Measurements from ENCODE around the gene HAUS7. TPM values are rescaled to one million over a fixed set of nuclear protein-coding genes. Genes with fewer than 3 reads are reported as not detected.

The HAUS7 gene
- polyA plus RNA-seq, 1 donor, result 25.0 TPM

GRCh38 chrX:153441981-153442380 is 28.4 kb downstream of the HAUS7 start:
- H3K4me1 ChIP-seq (ENCODE audit: control insufficient read depth, insufficient read depth, low read length), result no peaks in the 10 kb centered on the region
- no peak overlapping the region for H3K4me3 ChIP-seq (ENCODE audit: low read length)
- H3K27me3 ChIP-seq (ENCODE audit: control insufficient read depth, insufficient read depth, low read length), result no peaks in the 10 kb centered on the region
- WGBS (ENCODE audit: insufficient coverage, low lambda C conversion rate), result no CpG with 5 or more reads among the region's 9 CpGs
- DNase-seq, result no peak
- no peaks in the 10 kb centered on the region for H3K36me3 ChIP-seq (ENCODE audit: control insufficient read depth, insufficient read depth, low read length)
- H3K9me3 ChIP-seq (ENCODE audit: control insufficient read depth, low read depth, low read length), result no peaks in the 10 kb centered on the region
- H3K27ac ChIP-seq (ENCODE audit: low read length), result no peak overlapping the region

DNA sequence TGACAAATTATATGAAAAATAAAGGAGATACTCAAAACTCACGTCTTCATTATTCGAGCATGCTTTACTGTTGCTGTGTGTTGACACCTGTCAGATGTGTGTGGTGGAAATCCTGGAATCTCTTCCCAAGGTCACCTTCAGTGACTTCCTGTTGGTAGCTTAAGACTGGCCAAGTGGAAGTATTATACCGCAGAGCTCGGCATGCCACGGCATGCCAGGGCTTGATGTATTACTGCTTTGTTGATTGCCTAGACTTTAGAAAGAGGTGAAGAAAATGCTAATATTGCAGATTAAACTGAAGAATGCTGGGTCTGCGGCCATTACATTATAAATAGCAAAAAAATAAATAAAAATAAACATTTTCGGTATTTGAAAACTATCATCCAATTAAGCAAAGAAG is 29.1 kb downstream of the HAUS7 start:
- Histone ChIP-seq H3K27me3 (ENCODE audit: control insufficient read depth, insufficient read depth, low read length) (no peaks in the 10 kb centered on the region), H3K4me3 (ENCODE audit: low read length) (no peak overlapping the region), H3K4me1 (ENCODE audit: control insufficient read depth, insufficient read depth, low read length) (no peaks in the 10 kb centered on the region), H3K36me3 (ENCODE audit: control insufficient read depth, insufficient read depth, low read length) (no peaks in the 10 kb centered on the region), H3K9me3 (ENCODE audit: control insufficient read depth, low read depth, low read length) (no peaks in the 10 kb centered on the region), H3K27ac (ENCODE audit: low read length) (no peak overlapping the region)
- DNase-seq, result no peak
- no CpG with 5 or more reads among the region's 7 CpGs for WGBS (ENCODE audit: insufficient coverage, low lambda C conversion rate)

DNA sequence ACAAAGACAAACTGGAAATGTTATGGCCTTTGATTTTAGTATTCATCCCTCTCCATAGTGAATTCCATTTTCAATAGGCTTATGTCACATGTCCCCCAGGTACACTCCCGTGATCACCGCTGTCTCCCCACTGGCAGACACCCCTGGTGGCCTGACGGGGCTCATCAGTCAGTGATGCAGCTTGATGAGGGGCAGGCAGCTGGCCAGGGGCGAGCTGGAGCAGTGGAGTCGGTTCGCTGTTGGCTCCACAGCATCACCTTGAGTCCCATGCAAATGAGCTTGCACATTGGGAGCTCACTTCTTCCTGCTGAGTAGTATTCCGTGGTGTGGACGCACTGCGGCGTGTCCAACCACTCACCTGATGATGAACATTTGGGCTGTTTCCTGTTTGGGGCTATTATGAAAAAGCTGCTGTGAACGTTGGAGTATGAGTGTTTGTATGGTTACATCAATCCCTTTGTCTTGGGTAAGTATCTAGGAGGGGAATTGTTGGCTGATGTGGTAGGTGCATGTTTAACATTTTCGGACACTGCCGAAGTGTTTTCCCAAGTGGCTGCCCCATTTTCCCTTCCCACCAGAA is 29.7 kb downstream of the HAUS7 start:
- H3K4me3 ChIP-seq (ENCODE audit: low read length), result no peak overlapping the region
- no peak overlapping the region for H3K27ac ChIP-seq (ENCODE audit: low read length)
- no peak for DNase-seq
- H3K27me3 ChIP-seq (ENCODE audit: control insufficient read depth, insufficient read depth, low read length), result no peaks in the 10 kb centered on the region
- WGBS (ENCODE audit: insufficient coverage, low lambda C conversion rate), result no CpG with 5 or more reads among the region's 13 CpGs
- no peaks in the 10 kb centered on the region for H3K36me3 ChIP-seq (ENCODE audit: control insufficient read depth, insufficient read depth, low read length)
- H3K9me3 ChIP-seq (ENCODE audit: control insufficient read depth, low read depth, low read length), result no peaks in the 10 kb centered on the region
- no peaks in the 10 kb centered on the region for H3K4me1 ChIP-seq (ENCODE audit: control insufficient read depth, insufficient read depth, low read length)

DNA sequence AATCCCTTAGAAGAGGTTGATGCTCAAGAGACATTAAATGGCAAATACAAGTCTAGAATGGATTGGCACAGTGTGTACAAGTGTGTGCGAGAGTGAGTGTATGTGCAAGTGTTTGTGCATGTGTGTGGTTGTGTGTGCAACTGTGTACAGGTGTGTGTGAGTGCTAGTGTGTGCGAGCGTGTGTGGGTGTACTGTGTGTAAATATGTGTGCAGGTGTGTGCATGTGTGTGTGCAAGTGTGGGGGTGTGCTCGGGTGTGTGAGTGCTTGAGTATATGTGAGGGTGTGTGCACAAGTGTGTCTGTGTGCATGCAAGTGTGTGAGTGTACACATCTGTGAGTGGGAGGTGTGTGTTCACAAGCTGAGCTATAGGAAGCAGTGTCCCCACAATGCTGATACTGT is 30.4 kb downstream of the HAUS7 start:
- WGBS (ENCODE audit: insufficient coverage, low lambda C conversion rate), result no CpG with 5 or more reads among the region's 4 CpGs
- H3K27ac ChIP-seq (ENCODE audit: low read length), result no peak overlapping the region

DNA sequence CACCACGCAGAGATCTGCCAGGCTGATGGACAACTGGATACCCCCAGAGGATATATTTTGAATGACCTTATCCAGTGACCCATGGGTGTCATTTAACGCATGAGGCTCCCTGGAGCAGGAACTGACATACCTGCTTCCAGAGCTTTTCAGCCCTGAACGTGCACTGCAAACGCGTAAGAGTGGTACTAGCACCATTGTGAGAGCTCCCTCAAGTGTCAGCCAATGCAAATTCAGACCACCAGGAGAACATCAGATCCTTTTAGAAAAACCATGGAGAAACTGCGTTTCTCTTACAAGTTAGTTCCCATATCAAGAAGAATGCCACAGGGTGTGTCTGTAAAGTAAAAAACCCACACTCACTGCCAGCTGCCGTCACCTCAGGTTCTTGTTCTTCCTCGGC is 31.8 kb downstream of the HAUS7 start:
- Histone ChIP-seq H3K4me3 (ENCODE audit: low read length) (no peak overlapping the region), H3K36me3 (ENCODE audit: control insufficient read depth, insufficient read depth, low read length) (no peaks in the 10 kb centered on the region), H3K27ac (ENCODE audit: low read length) (no peak overlapping the region), H3K9me3 (ENCODE audit: control insufficient read depth, low read depth, low read length) (no peaks in the 10 kb centered on the region), H3K4me1 (ENCODE audit: control insufficient read depth, insufficient read depth, low read length) (no peaks in the 10 kb centered on the region), H3K27me3 (ENCODE audit: control insufficient read depth, insufficient read depth, low read length) (no peaks in the 10 kb centered on the region)
- DNase-seq, result peak; percentile 11 to 17
- WGBS (ENCODE audit: insufficient coverage, low lambda C conversion rate), result no CpG with 5 or more reads among the region's 8 CpGs

More for the DNA sequence above, 30.4 kb downstream of the HAUS7 start:
- DNase-seq, result no peak
- H3K9me3 ChIP-seq (ENCODE audit: control insufficient read depth, low read depth, low read length), result no peaks in the 10 kb centered on the region
- H3K4me1 ChIP-seq (ENCODE audit: control insufficient read depth, insufficient read depth, low read length), result no peaks in the 10 kb centered on the region
- H3K4me3 ChIP-seq (ENCODE audit: low read length), result no peak overlapping the region
- no peaks in the 10 kb centered on the region for H3K27me3 ChIP-seq (ENCODE audit: control insufficient read depth, insufficient read depth, low read length)
- no peaks in the 10 kb centered on the region for H3K36me3 ChIP-seq (ENCODE audit: control insufficient read depth, insufficient read depth, low read length)

GRCh38 chrX:153435845-153436244 is 34.5 kb downstream of the HAUS7 start:
- Histone ChIP-seq H3K36me3 (ENCODE audit: control insufficient read depth, insufficient read depth, low read length) (no peaks in the 10 kb centered on the region), H3K27ac (ENCODE audit: low read length) (no peak overlapping the region), H3K27me3 (ENCODE audit: control insufficient read depth, insufficient read depth, low read length) (no peaks in the 10 kb centered on the region), H3K4me3 (ENCODE audit: low read length) (no peak overlapping the region), H3K9me3 (ENCODE audit: control insufficient read depth, low read depth, low read length) (no peaks in the 10 kb centered on the region), H3K4me1 (ENCODE audit: control insufficient read depth, insufficient read depth, low read length) (no peaks in the 10 kb centered on the region)
- no CpG with 5 or more reads among the region's 3 CpGs for WGBS (ENCODE audit: insufficient coverage, low lambda C conversion rate)
- DNase-seq, result no peak

DNA sequence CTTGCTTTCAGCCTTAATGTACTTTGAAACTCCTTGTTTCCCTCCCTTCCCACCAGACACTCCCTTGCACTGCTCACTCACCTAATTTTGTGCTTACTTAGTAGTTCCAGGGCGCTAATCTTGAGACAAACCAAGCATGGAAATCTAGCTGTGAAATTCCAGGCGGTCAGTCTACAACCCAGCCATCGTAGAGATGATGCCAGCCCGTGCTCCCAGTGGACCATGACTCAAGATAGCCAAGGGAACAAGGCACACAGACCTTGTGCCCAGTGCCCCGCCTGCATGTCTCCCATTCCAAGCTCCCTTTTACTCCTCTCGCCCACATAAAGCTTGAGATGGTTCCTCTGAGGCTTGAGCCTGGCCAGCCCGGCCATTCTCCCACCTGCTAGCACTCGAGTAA is 35.6 kb downstream of the HAUS7 start:
- no peak overlapping the region for H3K27ac ChIP-seq (ENCODE audit: low read length)
- no peaks in the 10 kb centered on the region for H3K36me3 ChIP-seq (ENCODE audit: control insufficient read depth, insufficient read depth, low read length)
- no CpG with 5 or more reads among the region's 8 CpGs for WGBS (ENCODE audit: insufficient coverage, low lambda C conversion rate)
- no peaks in the 10 kb centered on the region for H3K9me3 ChIP-seq (ENCODE audit: control insufficient read depth, low read depth, low read length)
- no peaks in the 10 kb centered on the region for H3K27me3 ChIP-seq (ENCODE audit: control insufficient read depth, insufficient read depth, low read length)
- no peaks in the 10 kb centered on the region for H3K4me1 ChIP-seq (ENCODE audit: control insufficient read depth, insufficient read depth, low read length)
- no peak overlapping the region for H3K4me3 ChIP-seq (ENCODE audit: low read length)
- no peak for DNase-seq

DNA sequence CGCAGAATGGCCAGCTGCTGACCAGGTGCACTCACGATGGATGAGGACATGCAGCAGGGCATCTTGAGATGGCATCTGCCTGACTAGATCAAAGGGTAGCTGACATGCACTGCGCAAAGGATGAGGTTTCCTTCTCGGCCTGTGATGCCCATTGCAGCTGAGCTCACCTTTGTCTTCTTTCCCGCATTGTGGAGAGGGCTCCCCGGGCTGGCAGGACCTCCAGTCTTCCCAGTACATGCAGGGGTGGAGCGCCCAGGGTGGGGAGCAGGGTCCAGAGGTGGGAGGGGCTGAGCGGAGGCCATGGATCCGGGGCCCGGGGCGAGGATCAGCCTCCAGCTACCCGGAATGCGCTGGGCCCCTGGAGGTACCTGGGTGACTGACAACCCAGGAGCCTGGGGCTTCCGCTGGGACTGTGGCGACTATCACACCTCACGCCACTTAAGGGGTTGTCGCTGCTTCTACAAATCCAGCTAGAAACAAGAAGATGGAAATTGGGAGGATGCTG is 36.5 kb downstream of the HAUS7 start:
- Histone ChIP-seq H3K4me1 (ENCODE audit: control insufficient read depth, insufficient read depth, low read length) (no peaks in the 10 kb centered on the region), H3K27me3 (ENCODE audit: control insufficient read depth, insufficient read depth, low read length) (no peaks in the 10 kb centered on the region), H3K4me3 (ENCODE audit: low read length) (no peak overlapping the region), H3K27ac (ENCODE audit: low read length) (no peak overlapping the region), H3K36me3 (ENCODE audit: control insufficient read depth, insufficient read depth, low read length) (no peaks in the 10 kb centered on the region), H3K9me3 (ENCODE audit: control insufficient read depth, low read depth, low read length) (no peaks in the 10 kb centered on the region)
- whole genome bisulfite sequencing (ENCODE audit: insufficient coverage, low lambda C conversion rate), result no CpG with 5 or more reads among the region's 17 CpGs
- no peak for DNase-seq

DNA sequence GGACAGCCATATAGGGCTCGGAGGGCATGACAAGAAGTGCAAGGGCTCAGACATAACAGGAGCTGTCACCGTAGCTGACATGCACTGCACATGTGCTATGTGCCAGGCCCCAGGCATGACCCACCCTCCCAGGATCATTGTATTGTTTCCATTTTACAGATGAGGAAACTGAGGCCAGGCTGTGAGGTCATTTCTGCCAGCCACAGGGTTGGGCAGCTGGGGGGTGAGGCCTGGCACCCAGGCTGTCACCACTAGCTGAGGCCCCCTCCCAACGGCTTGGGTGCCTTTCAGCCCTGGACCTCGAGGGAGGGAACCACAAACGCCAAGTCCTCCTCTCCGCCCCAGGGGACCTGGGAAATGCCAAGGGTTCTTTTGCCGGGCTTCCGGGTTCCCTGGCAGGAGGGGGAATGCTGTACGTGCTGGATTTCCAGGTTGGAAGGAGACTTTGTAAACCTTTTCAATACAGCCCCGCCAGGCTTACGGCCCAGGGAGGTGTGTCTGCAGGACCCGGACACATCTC is 37.2 kb downstream of the HAUS7 start:
- Histone ChIP-seq H3K27me3 (ENCODE audit: control insufficient read depth, insufficient read depth, low read length) (no peaks in the 10 kb centered on the region), H3K27ac (ENCODE audit: low read length) (no peak overlapping the region), H3K4me1 (ENCODE audit: control insufficient read depth, insufficient read depth, low read length) (no peaks in the 10 kb centered on the region), H3K36me3 (ENCODE audit: control insufficient read depth, insufficient read depth, low read length) (no peaks in the 10 kb centered on the region), H3K4me3 (ENCODE audit: low read length) (no peak overlapping the region), H3K9me3 (ENCODE audit: control insufficient read depth, low read depth, low read length) (no peaks in the 10 kb centered on the region)
- no CpG with 5 or more reads among the region's 12 CpGs for WGBS (ENCODE audit: insufficient coverage, low lambda C conversion rate)
- no peak for DNase-seq

- Histone ChIP-seq H3K4me3 (ENCODE audit: low read length) (no peak overlapping the region), H3K4me1 (ENCODE audit: control insufficient read depth, insufficient read depth, low read length) (no peaks in the 10 kb centered on the region), H3K9me3 (ENCODE audit: control insufficient read depth, low read depth, low read length) (no peaks in the 10 kb centered on the region), H3K27ac (ENCODE audit: low read length) (no peak overlapping the region), H3K27me3 (ENCODE audit: control insufficient read depth, insufficient read depth, low read length) (no peaks in the 10 kb centered on the region), H3K36me3 (ENCODE audit: control insufficient read depth, insufficient read depth, low read length) (no peaks in the 10 kb centered on the region)
- no CpG with 5 or more reads among the region's 6 CpGs for WGBS (ENCODE audit: insufficient coverage, low lambda C conversion rate)
- no peak for DNase-seq
Measured at GRCh38 chrX:153430796-153431195, 39.6 kb downstream of the HAUS7 start.

DNA sequence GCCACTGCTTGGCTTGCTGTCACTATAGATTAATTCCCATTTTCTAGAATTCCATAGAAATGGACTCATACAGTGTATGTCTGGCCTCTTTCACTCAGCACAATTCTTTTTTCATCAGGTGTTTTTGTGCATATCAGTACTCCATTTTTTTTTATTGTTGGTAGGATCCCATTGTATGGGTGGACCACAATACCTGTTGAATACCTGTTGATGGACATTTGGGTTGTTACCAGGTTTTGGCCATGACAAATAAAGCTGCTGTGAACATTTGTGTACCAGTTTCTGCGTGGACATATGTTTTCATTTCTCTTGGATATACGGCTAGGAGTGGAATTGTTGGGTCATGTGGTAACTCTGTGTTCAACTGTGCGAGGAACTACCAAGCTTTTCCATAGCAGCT is 44.2 kb downstream of the HAUS7 start:
- Histone ChIP-seq H3K27me3 (ENCODE audit: control insufficient read depth, insufficient read depth, low read length) (no peaks in the 10 kb centered on the region), H3K27ac (ENCODE audit: low read length) (no peak overlapping the region), H3K4me3 (ENCODE audit: low read length) (no peak overlapping the region), H3K9me3 (ENCODE audit: control insufficient read depth, low read depth, low read length) (no peaks in the 10 kb centered on the region), H3K36me3 (ENCODE audit: control insufficient read depth, insufficient read depth, low read length) (no peaks in the 10 kb centered on the region), H3K4me1 (ENCODE audit: control insufficient read depth, insufficient read depth, low read length) (no peaks in the 10 kb centered on the region)
- DNase-seq, result no peak
- WGBS (ENCODE audit: insufficient coverage, low lambda C conversion rate), result 100% methylated on average over 1 of the region's 3 CpGs
